GM21723 (cell line): Measurements from ENCODE around the gene SYNDIG1.

Experiments
- ATAC-seq: cut with Tn5 transposase; IDR thresholded peaks from one replicate; pipeline ENCODE4 v1.9.1; 2021; ENCODE audit warnings: mild to moderate bottlenecking, moderate library complexity; ENCODE audit not compliant: unreplicated experiment

The SYNDIG1 gene

DNA sequence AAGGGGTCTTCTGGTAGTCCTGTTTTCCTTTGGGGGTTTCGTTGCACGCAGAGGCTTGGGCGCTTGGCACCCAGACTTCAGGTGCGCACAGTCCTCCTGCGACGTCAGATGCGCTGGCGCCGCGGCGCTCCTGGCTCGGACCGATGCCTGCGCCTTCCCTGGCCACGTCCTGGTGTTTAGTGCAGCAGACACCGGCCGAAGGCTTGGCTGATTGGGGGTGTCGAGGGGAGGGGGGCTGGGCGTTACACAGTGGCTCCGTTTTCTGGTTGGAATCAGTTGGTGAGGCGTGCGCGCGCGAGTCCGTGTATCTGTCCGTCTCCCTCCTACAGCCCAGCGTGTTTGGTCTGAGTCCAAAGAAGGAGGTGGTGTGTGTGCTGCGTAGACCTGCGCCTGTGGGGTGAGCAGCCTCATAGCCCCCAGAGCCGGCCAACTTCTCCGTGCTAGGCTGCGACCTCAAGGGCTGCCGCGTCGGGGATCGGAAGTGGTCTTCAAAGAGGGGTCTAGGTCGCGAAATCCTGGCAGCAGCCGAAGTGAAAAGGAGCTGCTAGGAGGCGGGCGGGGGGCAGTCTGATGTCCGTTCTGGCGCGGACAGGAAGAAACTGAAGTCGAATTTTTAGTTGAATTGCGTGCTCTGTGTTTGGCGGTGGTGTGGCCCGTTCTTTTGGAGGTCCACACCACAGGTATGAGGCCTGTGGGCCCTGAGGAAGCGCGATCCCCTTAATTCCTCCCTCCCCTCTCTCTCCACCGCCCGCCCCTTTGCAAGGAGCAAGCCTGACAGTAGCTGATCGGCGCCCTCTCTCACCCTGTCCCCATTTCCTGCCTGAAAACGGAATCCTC lies 1.5 kb downstream of the SYNDIG1 start:
- no peak for ATAC-seq

DNA sequence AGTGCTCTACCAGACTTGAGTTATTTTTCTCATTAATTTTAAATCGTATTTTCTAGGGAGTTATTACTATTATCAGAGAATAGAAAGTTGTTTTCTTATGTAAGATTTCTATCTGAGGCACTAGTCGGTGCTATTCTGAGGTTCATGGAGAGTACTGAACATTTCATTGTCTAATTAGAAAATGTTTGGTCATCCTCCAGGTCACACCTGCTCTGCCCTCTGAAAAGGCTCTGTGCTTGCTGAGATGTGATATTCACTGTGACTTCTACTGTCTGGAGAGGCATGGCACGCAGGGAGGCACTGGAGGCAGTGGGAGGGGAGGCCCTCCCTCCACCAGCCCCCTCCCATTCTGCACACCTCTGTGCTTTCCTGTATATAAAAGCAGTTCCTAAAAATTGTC lies 3.0 kb downstream of the SYNDIG1 start:
- no peak for ATAC-seq

DNA sequence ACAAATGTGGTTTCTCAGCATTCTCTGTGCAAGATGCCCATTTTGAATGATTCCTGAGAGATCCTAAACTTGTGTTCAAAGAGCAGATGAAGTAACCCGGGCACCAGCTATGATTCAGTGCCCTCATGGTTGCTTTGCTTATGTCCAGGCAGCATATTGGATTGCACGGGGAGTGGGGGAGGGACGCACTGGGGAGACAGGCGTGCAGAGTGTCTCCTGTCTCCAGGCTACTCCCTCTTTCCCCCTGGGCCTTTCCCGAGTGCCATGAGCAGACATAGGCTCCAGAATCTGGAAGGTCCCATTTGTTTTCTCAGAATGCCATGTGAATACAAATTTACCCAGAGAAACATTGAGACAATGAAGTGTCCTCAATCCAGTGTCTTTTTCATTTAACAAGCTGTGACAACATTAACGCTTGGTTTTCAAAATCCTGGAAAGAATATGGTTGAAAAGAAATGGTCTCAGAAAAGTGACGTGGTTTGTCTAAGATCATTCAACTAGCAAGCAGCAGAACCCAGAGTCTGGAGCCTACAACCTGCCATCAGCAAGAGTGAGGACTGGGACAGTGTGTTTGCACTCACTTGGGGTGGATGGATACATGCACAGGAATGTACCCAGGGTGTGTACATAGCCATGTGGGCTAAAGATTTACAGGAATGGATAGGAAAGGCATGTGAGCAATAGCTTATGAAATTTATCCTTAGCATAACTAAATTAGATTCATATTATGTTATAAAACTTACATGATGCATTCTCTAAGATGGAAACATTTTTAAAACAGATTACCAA lies 4.2 kb downstream of the SYNDIG1 start:
- ATAC-seq = no peak

DNA sequence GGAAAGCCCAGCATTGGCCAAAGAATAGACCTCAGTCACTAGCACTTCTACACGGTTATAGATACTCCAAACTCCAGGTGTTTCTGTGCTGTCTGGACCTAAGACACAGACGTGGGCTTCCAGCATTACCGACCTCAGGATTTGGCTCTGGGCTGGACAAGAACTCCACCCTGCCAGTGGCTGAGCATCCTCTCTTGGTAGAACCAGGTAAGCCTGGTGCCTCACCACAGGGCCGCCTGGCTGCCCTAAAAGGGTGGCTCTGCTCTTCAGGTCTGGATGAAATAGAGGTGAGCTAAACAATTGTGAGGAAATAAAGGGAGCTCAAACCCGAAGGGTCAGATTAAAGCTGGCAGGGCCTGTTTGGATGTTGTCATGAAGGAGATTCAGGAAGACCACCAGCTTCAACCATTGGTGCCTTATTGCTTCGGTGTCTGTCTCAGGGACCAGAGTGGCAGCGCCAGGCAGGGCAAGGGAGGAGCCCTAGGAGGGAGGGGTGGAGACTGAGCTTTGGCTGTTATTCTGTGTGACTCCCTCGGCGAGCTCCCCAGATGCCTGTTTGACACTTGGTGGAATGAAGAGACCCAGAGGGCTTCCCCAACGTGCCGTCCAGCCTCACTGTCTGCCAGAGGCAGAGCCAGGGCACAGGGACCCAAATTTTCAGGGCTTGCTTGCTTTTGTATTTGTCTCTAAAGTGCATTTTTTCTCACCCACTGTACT lies 8.6 kb downstream of the SYNDIG1 start:
- ATAC-seq = no peak

DNA sequence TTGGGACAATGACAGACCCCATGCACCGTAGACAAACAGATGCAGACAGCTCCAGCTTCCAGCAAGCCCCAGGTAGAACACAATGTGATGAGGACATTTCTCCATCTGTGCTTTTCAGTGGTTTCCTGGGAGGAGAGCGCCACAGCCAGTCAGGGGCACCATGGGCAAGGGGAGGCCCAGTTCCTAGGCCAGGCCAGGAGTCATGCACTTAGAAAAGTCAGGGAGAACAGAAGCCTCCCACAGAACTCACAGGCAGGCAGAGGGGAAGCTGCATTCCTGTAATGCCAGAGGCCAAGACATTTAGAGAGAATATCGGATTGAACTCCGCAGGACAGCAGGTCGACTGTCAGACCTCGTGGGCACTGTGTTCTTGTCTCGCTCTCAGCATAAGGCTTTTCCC lies 9.2 kb downstream of the SYNDIG1 start:
- ATAC-seq = no peak

DNA sequence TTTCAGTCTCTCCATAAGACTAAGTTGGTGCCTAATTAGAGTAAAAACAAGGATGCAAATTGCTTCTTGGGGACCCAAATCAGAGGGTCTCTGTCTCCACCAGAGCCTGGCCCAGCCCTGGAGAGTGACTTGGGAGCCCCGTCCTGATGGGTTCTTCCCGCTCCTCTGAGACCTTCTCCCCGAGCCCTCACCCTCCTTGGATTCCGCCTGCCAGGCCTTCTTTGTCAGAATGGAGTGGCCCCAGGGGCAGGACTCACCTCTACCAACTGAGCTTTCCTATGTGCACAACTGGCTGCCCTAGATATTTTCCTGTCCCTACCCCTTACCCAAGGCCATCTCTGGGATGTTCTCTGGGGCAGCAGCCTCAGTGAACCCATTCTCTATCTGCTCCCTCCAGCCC lies 9.7 kb downstream of the SYNDIG1 start:
- ATAC-seq = no peak

DNA sequence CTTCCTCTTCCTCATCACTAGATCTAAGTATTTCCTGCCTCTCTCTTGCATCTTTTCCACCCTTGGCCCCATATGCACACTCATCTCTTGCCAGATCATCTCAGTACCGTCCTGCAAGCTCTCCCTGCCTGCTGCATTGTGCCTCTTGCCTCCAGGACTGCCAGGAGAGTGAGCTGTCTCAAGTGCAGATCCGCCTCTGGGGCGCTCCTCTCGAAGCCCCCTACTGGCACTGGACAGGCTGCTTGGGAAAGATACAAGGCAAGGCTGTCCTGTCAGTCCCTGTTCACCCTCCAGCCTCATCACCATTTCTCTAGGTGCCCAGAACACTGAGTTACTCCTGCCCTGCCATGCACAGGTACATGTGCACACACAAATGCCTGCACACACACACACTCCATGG lies 10.2 kb downstream of the SYNDIG1 start:
- ATAC-seq = no peak

DNA sequence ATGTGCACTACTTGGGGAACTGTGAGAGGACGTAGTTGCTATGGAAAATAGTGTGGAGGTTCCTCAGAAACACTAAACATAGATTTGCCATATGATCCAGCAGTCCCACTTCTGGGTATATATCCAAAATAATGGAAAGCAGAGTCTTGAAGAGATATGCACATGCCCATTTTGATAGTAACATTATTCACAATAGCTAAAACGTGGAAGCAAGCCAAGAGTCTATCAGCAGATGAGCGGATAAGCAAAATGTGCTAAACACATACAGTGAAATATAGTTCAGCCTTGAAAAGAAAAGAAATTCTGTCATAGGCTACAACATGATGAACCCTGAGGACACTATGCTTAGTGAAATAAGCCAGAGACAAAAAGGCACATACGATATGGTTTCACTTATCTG lies 11.1 kb downstream of the SYNDIG1 start:
- ATAC-seq = no peak

DNA sequence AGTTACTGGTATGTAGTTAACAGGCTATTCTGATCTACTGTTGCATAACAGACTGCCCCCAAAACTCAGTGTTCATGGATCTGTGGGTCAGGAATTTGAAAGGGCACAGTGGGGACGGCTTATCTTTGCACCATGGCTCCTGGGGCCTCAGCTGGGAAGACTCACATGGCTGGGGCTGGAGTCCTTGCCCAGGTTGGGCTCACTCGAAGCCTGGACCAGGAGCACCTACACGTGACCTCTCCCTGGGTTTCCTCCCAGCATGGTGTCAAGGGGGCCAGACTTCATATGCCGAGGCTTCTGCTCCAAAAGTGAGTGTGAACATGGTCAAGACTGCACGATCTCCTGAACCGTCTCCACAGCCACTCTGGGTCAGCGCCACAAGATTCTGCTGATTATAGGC lies 11.7 kb downstream of the SYNDIG1 start:
- no peak for ATAC-seq

DNA sequence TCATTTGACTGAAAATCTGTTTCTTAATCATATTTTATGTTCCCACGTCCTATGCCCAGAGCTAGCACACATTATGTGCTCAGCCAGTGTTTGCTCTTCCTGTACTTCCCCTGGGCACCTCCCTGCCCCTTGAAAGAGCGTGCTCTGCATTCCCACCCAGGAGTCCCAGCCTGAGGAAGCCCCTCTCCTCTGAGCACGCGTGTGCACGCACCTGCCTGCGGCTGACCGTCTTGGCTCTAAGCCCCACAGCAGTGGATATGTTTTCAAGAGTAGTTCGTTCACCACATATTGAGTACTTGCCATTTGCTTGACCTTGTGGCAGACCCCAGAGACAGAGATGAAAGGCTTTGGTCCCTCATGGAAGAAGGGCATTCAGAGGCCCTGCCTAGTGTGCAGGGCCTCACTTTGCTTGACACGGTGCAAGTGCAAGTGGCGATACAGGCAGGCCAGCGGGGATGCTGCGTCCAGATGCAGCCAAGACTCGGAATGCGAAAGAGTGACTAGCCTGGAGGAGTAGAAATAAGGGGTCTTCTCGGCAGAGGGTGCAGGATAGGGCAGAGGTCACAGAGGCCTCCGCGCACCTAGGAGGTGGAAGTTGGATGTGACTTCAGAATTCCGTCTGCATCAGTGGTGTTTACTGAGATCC lies 14.1 kb downstream of the SYNDIG1 start:
- ATAC-seq = no peak

DNA sequence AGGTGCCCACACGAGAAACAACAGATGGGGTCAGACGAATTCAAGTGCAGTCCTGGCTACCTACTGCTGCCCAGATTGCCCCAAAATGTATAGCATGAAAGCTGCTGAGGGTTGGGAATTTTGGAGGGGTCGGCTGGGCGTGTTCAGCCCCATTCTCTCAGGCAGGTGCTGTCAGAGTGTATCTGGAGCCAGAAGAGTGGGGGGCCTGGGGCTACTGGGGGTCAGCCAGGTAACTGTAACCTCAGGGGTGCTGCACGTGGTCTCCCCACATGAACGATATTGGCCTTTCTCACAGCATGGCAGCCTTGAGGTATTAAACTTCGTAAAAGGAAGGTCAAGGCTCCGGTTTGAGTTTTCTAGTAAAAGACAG lies 14.6 kb downstream of the SYNDIG1 start:
- ATAC-seq = no peak

DNA sequence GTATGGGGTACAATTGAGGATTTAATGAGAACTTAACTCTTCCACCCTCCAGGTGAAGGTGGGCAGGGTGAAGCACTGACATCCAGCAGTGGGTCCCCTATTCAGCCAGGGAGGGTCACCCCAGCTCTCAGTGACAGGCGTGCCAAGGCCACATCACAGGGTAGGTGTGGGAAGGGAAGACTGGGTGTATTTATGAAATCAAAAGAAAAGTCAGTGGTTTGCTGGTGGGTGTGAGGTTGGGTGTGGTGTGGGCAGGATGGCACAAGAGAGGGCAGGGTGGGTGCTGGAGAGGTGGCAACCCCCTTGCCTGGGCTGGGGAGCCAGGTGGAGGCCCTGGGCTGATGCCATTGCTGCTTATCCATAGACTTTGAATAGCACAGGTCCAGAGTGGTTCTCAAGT lies 16.6 kb downstream of the SYNDIG1 start:
- no peak for ATAC-seq

DNA sequence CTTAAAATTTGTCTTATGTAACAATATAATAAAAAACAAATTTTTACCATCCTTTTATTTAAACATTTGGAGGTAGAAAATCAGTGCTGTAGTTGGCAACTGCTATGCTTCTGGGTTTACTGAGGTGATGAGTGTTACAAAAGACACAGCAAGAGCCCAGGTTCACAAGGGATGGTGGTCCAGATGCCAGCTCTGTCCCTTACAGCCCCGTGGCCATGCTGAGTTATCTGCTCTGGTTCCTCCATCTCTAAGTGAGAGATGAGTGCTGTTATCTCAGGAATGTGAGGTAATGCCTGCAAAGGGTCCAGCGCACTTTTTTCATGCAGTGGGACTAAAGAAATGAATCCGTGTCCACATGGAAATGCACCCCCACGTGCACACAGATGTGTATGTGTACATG lies 17.8 kb downstream of the SYNDIG1 start:
- no peak for ATAC-seq

DNA sequence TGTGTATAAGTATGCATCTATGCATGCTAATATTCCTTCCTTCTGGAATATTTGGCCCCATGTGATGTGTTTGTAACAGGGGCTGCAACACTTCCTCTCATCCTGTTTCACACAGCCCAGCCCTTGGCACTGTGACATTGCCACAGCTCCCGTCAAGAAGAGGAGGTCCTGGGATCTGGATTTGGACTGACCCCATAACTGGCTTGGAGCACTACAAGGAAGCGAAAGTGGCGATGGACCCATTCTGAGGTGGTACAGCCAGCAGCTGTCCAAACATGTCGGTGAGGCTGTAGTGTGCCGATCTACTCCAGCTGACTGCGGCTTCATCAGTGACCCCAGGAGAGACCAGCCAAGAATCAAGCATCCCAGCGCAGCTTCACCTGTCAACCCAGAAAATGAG lies 18.2 kb downstream of the SYNDIG1 start:
- ATAC-seq = no peak

DNA sequence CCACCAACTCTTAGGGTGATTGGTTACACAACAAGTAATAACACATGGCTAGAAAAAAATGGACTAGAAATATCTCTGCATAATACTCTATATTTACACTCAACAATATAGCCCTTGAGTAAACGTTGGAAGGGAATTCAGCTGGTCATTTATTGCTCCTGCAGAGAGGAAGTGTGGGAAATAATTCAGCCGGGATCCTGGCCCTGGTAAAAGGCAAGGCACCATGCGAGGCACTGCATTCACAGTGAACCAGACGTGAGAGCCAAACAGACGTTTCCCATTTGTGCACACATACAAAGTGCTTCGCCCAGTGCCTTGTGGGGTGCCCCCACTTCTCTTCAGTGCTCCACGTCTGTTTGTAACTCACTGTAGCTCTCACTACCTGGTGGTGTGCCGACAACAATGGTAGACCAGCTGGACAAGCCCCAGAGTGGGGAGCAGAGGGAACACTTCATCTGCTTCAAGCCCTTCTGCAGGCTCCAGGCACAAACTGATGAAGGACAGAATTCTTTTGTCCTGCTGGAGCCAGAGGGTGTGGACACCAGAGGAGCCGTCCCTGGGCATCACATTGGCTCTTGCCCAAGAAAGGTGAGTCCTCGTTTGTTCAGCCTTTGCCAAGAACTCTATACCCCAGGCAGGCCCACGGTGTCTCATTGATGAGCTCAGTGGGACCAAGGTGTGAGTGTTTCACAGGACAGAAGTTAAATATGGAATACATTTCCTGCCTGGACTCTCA lies 18.8 kb downstream of the SYNDIG1 start:
- no peak for ATAC-seq

DNA sequence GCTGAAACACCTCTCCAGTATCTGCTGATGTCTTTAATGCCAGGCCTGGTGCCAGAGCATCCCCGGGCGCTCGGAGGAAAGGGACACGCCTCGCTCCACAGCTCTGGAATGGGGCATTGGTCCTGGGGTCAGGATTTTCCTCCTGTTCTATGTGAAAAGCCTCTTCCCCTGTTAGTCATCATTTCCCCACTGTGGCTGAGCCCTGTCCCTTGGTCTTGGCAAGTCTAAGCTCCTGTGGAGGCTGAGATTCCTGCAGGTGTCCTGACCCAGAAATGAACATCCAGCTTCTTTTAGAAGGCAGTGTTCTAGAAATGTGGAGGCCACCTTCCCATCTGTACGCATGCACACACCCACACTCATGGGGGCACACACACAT lies 19.4 kb downstream of the SYNDIG1 start:
- no peak for ATAC-seq

DNA sequence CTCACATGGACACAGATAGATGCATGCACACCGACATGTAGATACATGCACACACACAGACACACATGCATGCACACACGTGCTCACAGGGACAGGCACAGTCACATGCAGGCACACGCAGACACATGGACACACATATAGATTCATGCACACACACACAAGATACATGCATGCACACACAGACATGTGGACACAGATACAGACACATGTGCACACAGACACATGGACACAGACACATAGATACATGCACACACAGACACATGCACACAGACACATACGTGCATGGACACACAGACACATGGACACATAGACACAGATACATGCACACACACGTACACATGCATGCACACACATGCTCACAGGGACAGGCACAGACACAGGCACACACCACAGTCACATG lies 19.8 kb downstream of the SYNDIG1 start:
- ATAC-seq = no peak

DNA sequence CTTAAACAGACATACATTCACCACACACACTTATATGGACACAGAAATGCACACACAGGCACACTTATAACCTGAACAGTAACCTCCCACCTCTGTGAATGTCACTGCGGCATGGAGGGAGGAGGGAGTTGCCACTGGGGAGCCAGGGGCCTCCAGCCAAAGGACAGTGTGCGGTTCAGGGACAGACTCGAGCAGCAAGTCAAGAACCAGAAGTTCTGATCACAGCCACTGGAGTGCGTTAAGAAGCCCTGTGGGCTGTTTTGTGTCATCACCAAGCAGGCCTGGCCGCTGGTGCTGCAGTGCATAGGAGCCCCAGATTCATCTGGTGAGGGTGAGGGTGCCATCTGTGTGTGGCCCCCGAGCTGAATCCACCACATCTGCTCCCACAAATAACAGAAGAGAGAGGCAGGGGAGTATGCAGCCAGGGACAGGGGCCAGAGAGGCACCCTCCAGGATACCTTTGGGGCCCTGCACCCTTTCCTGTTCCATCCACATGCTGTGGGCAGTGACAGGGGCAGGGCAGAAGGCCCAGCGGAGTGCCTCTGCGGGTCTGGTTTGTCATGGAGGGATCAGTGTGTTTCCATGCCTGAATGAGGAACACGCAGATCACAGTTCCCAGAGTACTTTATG lies 20.3 kb downstream of the SYNDIG1 start:
- ATAC-seq = no peak

DNA sequence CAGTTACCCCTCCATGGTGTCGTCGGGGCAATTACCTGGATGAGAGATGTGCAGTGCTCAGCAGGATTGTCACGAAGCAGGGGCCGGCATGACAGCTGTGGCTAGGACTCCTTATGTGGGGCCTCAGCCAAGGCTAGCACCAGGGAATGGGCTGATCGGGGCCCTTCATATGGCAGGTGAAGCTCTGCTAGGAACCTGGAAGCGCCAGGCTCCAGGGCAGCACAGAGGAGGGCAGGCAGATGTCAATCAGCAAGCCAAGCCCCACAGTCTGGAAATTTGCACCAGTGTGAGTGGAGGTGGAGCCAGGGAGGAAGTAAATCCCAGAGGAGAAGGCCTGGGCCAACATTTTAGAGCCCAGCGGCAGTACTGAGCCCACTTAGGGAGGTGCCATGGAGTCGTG lies 21.2 kb downstream of the SYNDIG1 start:
- no peak for ATAC-seq

DNA sequence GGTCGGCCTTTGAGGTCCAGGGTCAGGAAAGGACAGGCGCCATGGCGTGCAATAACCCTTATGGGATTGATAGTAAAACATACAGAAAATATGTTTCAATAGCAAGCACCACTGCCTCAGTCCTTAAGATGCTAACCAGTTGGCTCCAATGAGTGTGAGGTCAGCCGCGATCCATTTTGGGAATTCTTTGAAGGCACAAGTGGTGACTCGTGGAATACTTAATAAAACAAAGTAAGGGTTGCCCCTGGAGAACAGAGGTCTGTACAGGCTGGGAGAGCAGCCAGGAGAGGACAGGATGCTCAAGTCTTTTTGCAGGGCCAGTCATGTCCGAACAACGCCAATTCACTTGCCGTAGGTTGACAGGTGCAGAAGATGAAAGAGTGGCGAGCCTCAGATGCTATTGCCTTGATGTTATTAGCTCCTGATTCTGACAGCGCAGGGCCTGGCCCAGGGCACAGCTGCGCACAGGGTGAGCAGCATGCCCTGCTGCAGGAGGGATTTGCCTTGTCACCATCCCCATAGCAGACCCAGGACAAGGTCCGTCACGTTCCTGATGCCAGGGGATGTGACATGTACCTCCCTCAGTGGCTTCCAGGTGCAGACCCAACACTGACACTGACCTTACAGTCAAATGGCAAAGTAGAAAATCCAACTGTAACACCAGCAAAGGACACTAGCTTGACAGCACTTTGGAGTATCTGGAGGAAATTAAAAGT lies 21.8 kb downstream of the SYNDIG1 start:
- no peak for ATAC-seq
